HG02852 (cell line): ENCODE measurements around the gene BMP2.

Experiments
- ATAC-seq: cut with Tn5 transposase; IDR thresholded peaks from one replicate; pipeline ENCODE4 v1.9.1; 2021; ENCODE audit warnings: mild to moderate bottlenecking, moderate library complexity; ENCODE audit not compliant: unreplicated experiment

The BMP2 gene

GRCh38 chr20:6767536-6768227 lies at the start of gene BMP2:
Gene BMP2, plus strand, starts transcription at chr20:6767686. Its CDS starts 2,441 bp downstream, at chr20:6770127.
- ATAC-seq: peak; percentile 69

DNA sequence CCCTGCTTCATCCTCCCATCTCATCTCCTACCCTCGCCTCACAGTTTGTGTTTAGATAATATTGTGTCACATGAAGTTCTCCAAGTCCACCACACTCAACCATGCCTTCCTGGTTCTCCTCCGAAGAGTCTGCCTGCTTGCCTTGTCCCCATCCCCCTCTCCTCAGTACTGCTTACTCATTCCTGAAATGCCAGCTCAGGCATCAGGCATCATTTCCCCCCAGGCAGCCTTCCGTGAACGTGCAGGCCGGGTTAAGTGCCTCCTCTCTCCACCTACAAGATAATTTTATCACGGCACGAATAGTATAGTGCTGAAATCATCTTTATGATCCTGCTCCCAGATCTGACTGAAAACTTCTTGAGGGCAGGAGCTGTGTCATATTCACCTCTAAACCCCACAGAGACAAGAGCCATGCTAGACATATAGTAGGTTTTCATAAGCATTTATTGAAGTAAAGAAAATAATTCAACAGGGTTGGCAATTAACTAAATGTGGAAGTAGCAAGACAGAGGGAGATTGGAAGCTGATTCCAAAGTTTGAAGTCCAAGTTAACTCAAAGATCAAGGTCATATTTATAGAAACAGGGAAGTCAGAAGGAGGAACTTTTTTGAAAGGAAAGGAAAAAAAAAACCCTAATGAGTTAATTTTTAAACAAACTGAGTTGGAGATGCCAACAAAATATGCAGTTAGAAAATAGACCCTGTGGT lies 48.7 kb upstream of the BMP2 start:
- no peak for ATAC-seq

DNA sequence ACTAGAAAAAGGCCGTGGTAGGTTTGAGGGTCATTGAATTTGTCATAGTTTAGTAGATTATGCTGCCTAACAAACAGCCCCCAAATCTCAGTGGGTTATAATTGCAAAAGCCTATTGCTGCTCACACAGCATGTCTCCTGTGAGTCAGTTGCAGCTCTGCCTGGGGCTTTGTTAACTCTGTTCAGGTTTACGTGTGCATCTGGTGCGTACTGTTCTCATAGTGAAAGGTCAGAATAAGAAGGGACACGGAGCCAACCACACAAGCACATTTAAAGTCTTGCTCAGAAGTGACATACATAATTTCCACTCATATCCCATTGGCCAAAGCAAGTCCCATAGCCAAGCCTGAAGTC lies 48.1 kb upstream of the BMP2 start:
- no peak for ATAC-seq

DNA sequence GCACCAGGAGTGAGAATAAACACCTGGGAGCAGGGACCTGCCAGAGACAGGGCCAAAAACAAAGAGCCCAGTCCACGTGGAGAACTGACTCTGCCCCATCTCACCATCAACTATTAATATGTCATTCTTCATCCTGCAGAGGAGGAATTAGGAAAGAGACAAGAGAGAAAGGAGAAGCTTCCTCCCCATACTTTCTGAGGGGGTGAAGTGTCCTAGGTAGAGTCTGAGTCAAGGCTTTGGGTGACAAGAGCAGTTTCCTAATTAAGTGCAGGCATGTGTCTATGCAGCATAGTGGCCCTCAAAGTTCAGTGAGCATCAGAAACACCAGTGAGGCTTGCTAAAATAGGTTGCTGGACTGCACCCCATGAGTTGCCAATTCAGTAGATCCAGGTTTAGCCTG lies 40.7 kb upstream of the BMP2 start:
- no peak for ATAC-seq

DNA sequence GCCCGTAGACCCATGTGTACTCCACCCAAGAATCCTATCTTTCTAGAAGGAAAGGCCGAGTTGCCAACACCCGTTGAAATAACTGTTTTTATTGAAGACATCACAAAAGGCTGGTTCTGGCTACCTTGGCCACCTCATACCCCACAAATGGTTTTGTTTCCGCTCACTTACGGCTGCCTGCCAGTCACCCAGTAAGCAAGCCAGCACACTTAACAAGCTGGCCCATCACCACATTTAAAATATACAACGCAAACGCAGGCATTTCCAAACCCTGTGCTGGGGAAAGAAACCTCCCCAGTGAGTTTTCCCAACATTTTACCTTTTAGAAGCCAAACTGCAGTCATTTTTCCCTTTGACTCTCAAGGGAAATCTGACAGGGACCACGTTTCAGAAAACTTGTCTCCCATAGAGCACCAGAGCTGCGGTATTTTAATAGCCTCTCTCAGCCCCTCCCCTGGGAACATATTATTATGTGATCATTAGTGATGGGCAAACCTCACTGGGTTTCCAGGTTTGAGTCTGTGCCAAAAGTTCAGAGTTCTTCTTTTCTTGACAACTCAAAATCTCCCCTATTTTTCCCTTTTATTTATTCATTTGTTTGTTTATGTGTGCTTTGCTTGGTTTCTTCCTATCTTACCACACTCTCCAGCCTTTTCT lies 36.7 kb upstream of the BMP2 start:
- no peak for ATAC-seq

DNA sequence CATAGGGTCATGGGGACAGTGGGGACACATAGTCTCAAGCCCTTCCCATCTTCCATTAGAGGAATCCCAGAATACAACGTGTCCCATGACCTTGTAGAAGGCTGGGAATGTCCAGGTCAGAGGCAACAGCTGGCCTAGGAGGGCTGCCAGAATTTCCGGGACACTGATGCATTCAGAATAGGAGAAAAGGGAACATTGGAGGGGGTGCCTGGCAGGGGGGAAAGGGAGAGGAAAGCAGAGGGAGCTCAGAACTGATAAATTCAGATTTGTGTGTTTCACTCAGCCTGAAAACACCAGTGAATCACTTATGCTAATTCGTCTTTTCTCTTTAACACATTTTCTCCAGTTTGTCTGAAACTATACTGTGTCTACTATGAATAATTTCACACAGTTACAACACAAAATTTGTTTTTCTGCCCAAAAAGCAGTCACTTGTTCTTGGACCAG lies 35.5 kb upstream of the BMP2 start:
- ATAC-seq: no peak

DNA sequence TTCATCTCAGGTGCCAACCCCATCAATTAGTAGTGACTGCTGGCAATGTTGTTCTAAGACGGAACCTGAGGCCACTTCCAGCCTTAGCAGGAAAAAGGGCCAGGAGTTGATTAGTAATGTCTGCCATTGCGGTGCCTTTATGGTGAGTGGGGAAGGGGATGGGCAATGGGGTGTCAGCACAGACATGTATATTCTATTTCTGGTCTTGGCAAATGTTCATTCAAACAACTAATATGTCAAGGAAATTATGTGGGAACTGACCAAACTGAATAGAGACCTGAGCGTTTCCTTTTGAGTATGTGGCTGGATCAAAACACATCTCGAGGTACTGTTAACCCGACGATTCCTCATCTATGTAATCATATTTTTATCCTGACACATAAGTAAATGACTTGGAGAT lies 34.6 kb upstream of the BMP2 start:
- ATAC-seq: no peak

GRCh38 chr20:6733965-6734364 lies 33.5 kb upstream of the BMP2 start:
- ATAC-seq: no peak

DNA sequence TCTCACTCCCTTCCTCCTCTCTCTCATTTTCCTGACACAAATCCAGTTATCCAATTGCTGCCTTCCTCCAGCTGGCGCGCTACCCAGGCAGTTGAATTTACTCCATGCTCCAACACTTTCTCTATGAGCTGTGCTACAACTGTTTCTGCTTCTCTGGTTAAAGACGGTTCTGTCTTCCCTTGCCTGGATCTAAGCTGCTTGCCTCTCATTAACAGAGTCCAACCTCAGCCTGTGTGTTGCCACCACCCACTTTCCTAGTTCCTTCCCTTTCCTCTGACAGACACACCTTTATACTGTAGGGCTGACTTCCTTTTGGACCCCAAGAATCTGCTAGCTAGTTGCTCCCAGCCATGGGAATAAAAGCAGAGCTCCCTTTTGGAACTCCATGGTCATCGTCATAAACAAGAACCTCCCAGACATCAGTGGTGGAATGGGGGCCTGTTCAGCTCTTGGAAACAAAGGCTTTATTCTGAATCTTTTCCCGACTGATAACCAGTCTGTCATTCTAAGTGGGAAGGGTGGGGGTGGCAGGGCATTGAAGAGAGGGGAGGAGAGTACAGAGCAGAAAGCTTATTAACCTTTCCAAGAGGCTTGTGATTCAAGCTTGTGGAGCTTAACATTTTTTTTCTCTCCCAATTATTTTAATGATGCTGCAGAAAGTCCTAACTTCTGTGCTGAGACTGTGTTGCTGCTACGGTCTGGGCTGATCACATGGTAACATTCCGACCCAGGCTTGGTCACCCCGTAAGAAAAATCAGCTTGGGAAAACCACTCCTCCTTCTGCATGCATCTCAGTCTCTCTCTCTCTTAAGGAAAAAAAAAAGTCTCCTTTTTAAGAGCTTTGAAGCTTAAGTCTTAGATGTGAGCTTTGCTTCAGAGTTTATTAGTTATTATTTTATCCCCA lies 31.3 kb upstream of the BMP2 start:
- ATAC-seq: no peak

DNA sequence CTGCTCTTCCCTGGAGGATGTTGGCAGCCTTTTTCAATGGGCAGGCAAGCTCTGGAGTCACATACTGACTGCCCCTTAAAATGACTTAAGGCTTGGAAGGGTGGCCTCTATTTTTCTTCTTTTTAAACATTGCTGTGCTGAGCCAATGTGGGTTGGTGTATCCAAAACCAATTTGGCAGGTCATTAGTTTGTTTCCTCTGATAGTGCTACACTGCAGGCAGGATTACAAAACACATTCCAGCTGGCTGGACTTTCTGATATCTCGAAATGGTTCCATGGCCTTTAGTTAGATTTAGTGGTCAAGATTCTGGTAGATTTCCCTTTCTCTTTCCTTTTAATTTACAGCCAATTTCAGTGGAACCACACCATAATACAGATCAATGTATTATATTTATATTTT lies 28.1 kb upstream of the BMP2 start:
- ATAC-seq: no peak

GRCh38 chr20:6740096-6740495 lies 27.4 kb upstream of the BMP2 start:
- ATAC-seq: no peak

DNA sequence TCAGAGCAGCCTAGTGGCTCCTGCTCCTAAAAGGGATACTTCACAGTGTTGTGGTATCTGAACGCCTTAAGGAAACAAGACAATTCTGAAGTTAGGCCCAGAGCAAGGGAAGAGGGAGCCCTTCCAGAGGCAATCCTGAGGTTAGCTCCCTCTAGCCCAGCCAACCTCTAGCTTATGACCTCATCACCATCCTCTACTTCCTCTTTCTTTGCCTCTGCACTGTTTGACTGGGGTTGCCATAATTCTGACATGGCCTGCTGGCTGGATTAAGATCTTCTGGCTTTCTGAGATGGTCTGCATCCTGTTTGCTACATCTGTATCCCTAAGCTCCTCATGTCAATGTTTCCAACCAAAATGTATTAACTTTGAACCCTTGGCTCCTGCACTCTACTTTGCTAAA lies 23.3 kb upstream of the BMP2 start:
- ATAC-seq: no peak

DNA sequence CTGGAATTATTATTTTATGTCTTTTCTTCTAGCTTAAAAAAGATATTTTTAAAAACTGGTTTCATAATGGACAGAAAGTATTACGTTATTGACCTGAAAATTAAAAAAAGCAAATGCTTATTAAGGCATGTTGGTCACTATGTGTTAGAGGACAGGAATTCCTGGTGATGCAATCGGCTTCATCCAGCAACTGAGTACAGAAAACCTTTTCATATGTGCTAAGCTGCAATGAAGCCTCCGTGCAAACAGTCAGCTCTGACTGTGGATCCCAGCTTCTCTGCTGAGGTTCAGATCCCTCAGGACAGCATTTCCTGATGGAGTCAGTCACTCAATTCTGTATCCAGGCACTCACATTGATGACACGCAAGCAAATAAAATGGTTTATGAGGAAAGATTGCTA lies 22.7 kb upstream of the BMP2 start:
- no peak for ATAC-seq

GRCh38 chr20:6746901-6747609 lies 20.4 kb upstream of the BMP2 start:
- ATAC-seq: no peak

DNA sequence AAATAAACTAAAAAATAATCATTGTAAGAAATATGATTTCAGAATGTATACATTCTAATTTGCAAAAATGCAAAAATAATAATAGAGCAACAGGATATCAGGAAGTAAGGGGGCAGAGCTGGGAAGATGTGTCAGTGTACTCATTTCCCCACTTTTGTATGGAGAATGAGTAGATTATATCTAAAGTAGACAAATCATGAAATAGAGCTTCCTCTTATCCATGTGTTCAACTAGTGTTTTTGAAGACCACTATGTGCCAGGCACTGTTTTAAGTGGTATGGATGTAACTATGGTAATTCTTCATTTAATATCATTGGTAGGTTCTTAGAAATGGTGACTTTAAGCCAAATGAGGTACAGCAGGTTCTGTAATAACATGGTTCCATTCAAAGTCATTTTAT lies 17.0 kb upstream of the BMP2 start:
- ATAC-seq: no peak

DNA sequence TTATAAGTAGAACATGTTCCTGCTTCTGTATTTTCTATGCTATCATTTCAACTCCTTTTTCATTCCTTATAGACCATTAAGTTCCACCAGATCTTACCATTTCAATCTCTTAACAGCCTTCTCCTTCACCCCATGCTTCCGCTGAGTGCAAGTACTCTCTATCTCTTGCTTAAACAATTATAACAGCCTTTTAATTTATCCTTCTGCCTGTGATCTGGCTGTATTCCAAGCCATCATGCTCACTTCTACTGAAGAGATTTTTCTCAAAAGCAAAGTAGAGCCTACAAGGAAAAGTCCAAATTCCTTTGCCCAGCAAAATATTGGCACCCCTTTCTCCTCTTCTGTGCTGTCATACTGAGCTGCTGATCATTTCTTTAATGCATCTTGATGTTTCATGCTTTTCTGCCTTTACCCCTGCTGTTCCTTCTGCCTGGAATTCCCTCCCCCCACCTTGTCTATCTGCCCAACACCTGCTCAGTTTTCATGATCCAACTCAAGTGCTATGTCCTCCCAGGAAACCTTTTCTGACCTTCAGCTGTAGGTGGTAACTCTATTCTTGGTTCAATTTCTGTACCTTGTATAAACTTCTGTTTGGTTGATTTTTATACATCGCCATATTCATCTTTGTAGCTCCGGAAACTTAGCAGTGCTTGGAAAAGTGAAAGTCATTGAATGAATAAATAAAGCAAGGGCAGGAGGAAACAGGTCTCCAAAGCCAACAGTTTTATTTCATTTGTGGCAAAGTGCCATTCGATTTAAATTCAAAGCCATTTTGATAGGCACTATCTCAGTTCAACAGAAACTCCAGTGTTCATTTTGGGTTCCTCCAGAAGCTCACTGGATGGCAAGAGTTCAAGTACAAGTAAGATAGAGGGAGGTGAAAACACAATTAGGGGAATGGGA lies 10.5 kb upstream of the BMP2 start:
- ATAC-seq: no peak

GRCh38 chr20:6764619-6765018 lies 2.9 kb upstream of the BMP2 start:
- no peak for ATAC-seq

DNA sequence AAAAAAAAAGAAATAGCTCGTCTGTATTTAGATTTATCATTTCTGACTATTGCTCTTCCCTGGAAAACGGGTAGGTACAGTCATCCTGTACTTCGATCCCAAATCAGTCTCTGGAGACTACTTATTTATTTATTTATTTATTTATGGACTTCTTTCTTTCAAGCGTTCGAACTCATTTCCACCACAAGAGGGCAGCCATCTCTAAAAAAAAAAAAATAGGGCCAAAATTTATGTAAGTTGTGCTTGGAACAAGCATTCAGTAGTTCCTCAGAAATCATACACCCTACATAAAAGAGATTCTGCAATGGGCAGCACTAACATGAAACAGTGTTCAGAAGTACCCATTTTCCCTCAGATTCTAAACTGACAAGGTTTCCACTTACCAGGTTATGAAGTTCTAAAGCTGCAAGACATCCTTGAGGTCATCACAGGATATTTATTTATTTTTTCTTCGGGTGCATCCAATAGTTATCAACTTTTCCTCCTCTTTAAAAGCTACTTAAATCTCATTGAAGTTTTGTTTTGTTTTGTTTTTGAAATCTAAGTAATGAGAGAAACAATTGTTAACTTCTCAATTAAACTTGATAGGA lies 1.9 kb upstream of the BMP2 start:
- no peak for ATAC-seq

GRCh38 chr20:6766433-6766832 lies 1.1 kb upstream of the BMP2 start:
- ATAC-seq: no peak
